HepG2 (cell line): ENCODE measurements around the gene KRT4. TPM values are rescaled to one million over a fixed set of nuclear protein-coding genes. Genes with fewer than 3 reads are reported as not detected.

Source experiments
- ATAC-seq: fragments of 200-7000 bp; cut with Tn5 transposase; 3 replicates; pipeline ENCODE4 v1.9.1; 2020; ENCODE audit warnings: mild to moderate bottlenecking, moderate library complexity
- BruUV-seq: library from RNA; stranded (reverse); fragments of 400-500 nt; replicated peaks from 2 replicates; lab custom pipeline; 2021; lab: Mats Ljungman, UMichigan
- CTCF ChIA-PET: fragments of 300-600 bp; formaldehyde crosslinking; extraction: SDS; loops from one replicate; lab custom pipeline; 2021; ENCODE audit warnings: low total read pairs, inconsistent platforms, low intra/inter-chr PET ratio; lab: Yijun Ruan, JAX
- POLR2A ChIA-PET: fragments of 350-600 bp; sonication (Branson Sonifier 250); formaldehyde crosslinking; loops from one replicate; lab custom pipeline; 2020; ENCODE audit warnings: antibody characterized with exemption, inconsistent platforms; lab: Yijun Ruan, JAX
- DNase-seq: peaks from one replicate; pipeline ENCODE4 v3.0.0-alpha.2; 2015; ENCODE audit warnings: low spot score
- FAIRE-seq: peaks from 3 replicates; lab custom pipeline; 2011; peaks lifted over from hg19 to GRCh38; lab: Jason Lieb, UNC
- H2AFZ ChIP-seq: one replicate; pipeline ENCODE4 v1.6.1; 2011; ENCODE audit warnings: low read length, inconsistent platforms
- H3K27ac ChIP-seq: fragments of 300-600 bp; 3 replicates; pipeline ENCODE4 v1.8.0; 2011; ENCODE audit warnings: mixed run types, mild to moderate bottlenecking, mixed read lengths, low read length, inconsistent platforms; ENCODE audit not compliant: insufficient read depth; ENCODE audit errors: extremely low read length
- H3K27me3 ChIP-seq, 2 experiments: fragments of 200-600 bp in 1 of 2; 2 replicates in 1 of 2; 3 replicates in 1 of 2; pipeline versions ENCODE4 v1.6.0 to v1.8.0; 2011; ENCODE audit warnings: low read length in 2 of 2, mild to moderate bottlenecking in 2 of 2, moderate library complexity in 2 of 2, inconsistent platforms in 1 of 2; ENCODE audit not compliant: insufficient read depth in 2 of 2, control insufficient read depth in 1 of 2
- H3K36me3 ChIP-seq, 2 experiments: fragments of 200-600 bp in 1 of 2; replicated peaks in 1 of 2; 2 replicates in 1 of 2; 3 replicates in 1 of 2; pipeline versions ENCODE4 v1.5.1 to v1.8.0; 2011; ENCODE audit warnings: low read length in 2 of 2, inconsistent platforms in 1 of 2; ENCODE audit not compliant: insufficient read depth in 2 of 2, control insufficient read depth in 1 of 2
- H3K4me1 ChIP-seq: 2 replicates; pipeline ENCODE4 v1.5.1; 2012; ENCODE audit warnings: low read length, inconsistent platforms; ENCODE audit not compliant: insufficient read depth
- H3K4me2 ChIP-seq: 2 replicates; pipeline ENCODE4 v1.6.0; 2011; ENCODE audit warnings: low read depth, low read length, inconsistent platforms
- H3K4me3 ChIP-seq, 3 experiments: fragments of 200-600 bp in 1 of 3; sonication (generic), shearing (Covaris generic) in 1 of 3; replicated peaks in 1 of 3; 2 replicates each; pipeline ENCODE4 v1.5.1; 2011 to 2016; ENCODE audit warnings: low read length in 3 of 3, inconsistent platforms in 2 of 3, low read depth in 2 of 3, mild to moderate bottlenecking in 2 of 3, control low read depth in 1 of 3, mixed read lengths in 1 of 3; ENCODE audit not compliant: insufficient read depth in 1 of 3
- H3K79me2 ChIP-seq: one replicate; pipeline ENCODE4 v1.6.1; 2011; ENCODE audit warnings: low read length, inconsistent platforms; ENCODE audit not compliant: insufficient read depth
- H3K9ac ChIP-seq: 2 replicates; pipeline ENCODE4 v1.6.0; 2011; ENCODE audit warnings: mild to moderate bottlenecking, low read depth, low read length, inconsistent platforms; ENCODE audit not compliant: insufficient read depth
- H3K9me3 ChIP-seq: 2 replicates; pipeline ENCODE4 v1.5.1; 2012; ENCODE audit warnings: mild to moderate bottlenecking, low read length
- H4K20me1 ChIP-seq: 2 replicates; pipeline ENCODE4 v1.6.0; 2011; ENCODE audit warnings: inconsistent platforms, mild to moderate bottlenecking, low read length, moderate library complexity; ENCODE audit not compliant: insufficient read depth
- CEBPB ChIP-seq: IDR thresholded peaks from 2 replicates; pipeline ENCODE4 v1.6.1; 2011; ENCODE audit warnings: low read depth, low read length, improper control_type of control experiment, borderline replicate concordance
- CENPT ChIP-seq: sonication (generic); formaldehyde crosslinking; IDR thresholded peaks from 2 replicates; pipeline ENCODE4 v1.8.0; 2022; ENCODE audit warnings: low read depth, mild to moderate bottlenecking, moderate library complexity, missing genetic modification reagents
- JARID2 ChIP-seq: sonication (generic); formaldehyde crosslinking; IDR thresholded peaks from 2 replicates; pipeline ENCODE4 v1.8.1; 2023; ENCODE audit warnings: missing genetic modification reagents, inconsistent platforms; ENCODE audit not compliant: insufficient replicate concordance
- MATR3 ChIP-seq: sonication (generic); formaldehyde crosslinking; IDR thresholded peaks from 2 replicates; pipeline ENCODE4 v1.4.0; 2020; ENCODE audit warnings: missing genetic modification reagents
- MZF1 ChIP-seq: sonication (generic); formaldehyde crosslinking; IDR thresholded peaks from 2 replicates; pipeline ENCODE4 v1.8.1; 2023; ENCODE audit warnings: mild to moderate bottlenecking, missing genetic modification reagents, borderline replicate concordance
- PHB2 ChIP-seq: fragments of 450-650 bp; IDR thresholded peaks from 2 replicates; pipeline ENCODE4 v1.6.1; 2018; ENCODE audit not compliant: partially characterized antibody
- ZNF33A ChIP-seq: sonication (generic); formaldehyde crosslinking; IDR thresholded peaks from 2 replicates; pipeline ENCODE4 v1.5.1; 2020; ENCODE audit warnings: missing genetic modification reagents, mild to moderate bottlenecking, moderate library complexity, borderline replicate concordance
- ZNF558 ChIP-seq: sonication (generic); formaldehyde crosslinking; IDR thresholded peaks from 2 replicates; pipeline ENCODE4 v1.9.0; 2022; ENCODE audit warnings: mild to moderate bottlenecking, missing genetic modification reagents, borderline replicate concordance
- ZNF720 ChIP-seq: sonication (generic); formaldehyde crosslinking; IDR thresholded peaks from 2 replicates; pipeline ENCODE4 v1.4.0; 2020; ENCODE audit warnings: missing genetic modification reagents
- WGBS: methylation state at CpG from one replicate; pipeline ENCODE4 v1.1.6; 2017; ENCODE audit warnings: low lambda C conversion rate; 5-methylcytosine and 5-hydroxymethylcytosine counted together
- in situ Hi-C: cut with HindIII; loops from 2 replicates; pipeline ENCODE4 v1.10.0; 2017; ENCODE audit warnings: low pct_unique_long_range_greater_than_20kb; ENCODE audit not compliant: extremely low pct_ligation_motif_present
- intact Hi-C: fragments of 100-400 bp; cut with micrococcal nuclease; formaldehyde crosslinking; loops from one replicate; pipeline ENCODE4 v1.10.0; 2022; ENCODE audit not compliant: unreplicated experiment
- polyA plus RNA-seq, 8 experiments: library from polyadenylated mRNA; depleted of rRNA in 3 of 8; stranded (reverse) in 7 of 8; unstranded in 1 of 8; fragments of >200 nt; fragmentation: Illumina TruSeq in 4 of 8; extraction: Trizol in 4 of 8; gene quantifications; 2 replicates each; pipeline versions ENCODE4 v1.2.1 to v1.2.3, GENCODE V29; 2011 to 2016; ENCODE audit warnings: low read depth in 4 of 8, missing spikeins in 1 of 8, mixed read lengths in 1 of 8; ENCODE audit not compliant: insufficient read depth in 1 of 8
- total RNA-seq, 5 experiments: library from RNA; depleted of rRNA; stranded (reverse); fragments of >200 nt; fragmentation: Illumina TruSeq; extraction: Trizol; gene quantifications; 2 replicates each; pipeline ENCODE4 v1.2.3, GENCODE V29; 2016; ENCODE audit warnings: low read depth in 1 of 5
- TF ChIP-seq, protein P1 (sequence below): sonication (generic); formaldehyde crosslinking; IDR thresholded peaks from 2 replicates; pipeline ENCODE4 v1.5.0; 2020; ENCODE audit warnings: mild to moderate bottlenecking, missing genetic modification reagents, borderline replicate concordance

Gene KRT4
- total and polyA plus RNA-seq, 2 of the 13 experiments (the other 11 are each of a cell fraction or from before 2014, with no cell fraction given), result not detected

DNA sequence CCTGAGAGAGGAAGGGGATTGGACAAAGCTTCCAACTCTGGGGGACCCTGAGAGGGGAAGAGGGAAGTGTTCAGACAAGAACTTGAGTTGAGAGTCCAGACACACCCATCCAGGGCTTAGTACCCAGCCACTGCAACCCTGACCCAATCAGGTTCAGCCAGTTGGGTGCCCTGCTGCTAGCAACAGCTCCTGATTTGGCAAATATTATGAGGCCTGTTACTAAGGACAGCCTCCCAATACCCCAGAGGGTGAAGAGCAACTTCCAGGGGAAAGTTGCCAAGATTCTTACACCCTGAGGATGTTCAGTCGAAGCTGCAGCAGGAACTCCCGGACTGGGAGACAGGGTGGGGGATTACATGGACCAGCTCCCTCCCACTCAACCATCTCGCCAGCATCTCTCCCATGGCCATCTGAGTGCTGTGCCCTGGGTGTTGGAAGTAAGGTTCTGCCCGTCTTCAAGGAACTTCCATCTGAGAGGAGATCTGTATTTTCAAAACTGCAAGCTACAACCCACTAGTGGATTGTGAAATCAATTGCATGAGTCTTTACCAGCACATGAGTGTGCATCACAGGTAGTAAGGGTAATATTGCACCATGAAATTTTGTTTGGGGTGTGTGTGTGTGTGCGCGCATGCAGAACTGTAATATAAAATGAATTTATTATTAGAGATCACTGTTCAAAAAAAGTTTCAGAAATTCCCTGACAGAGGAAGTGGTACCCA, 46.3 kb upstream of the KRT4 start:
- Histone ChIP-seq H3K9ac (no peak overlapping the region), H3K4me2 (no peak overlapping the region), H3K4me3 (no peak overlapping the region), H3K36me3 (no peaks in the 10 kb centered on the region), H4K20me1 (no peaks in the 10 kb centered on the region), H2AFZ (no peak overlapping the region), H3K27me3 (no peaks in the 10 kb centered on the region), H3K79me2 (no peaks in the 10 kb centered on the region), H3K27ac (no peak overlapping the region), H3K9me3 (no peaks in the 10 kb centered on the region), H3K4me1 (no peaks in the 10 kb centered on the region)
- DNase-seq (no peak), ATAC-seq (no peak; the same call in 2 of the 3 replicates), FAIRE-seq (no peak)
- 47% methylated on average over 4 of the region's 6 CpGs for WGBS
- in situ Hi-C loops, result loop anchor here (10.0 kb wide), 1 partner anchor 145 kb away; no protein-coding TSS in a partner anchor
- POLR2A ChIA-PET, result no interaction called here
- TF ChIP-seq PHB2 (no peak), CEBPB (0 out of 2 replicates have a peak, but pooled peaks have one; percentile 13)
- CTCF ChIA-PET, result no interaction called here
- no TSS peak for BruUV-seq
- intact Hi-C loops, result no loop called here

DNA sequence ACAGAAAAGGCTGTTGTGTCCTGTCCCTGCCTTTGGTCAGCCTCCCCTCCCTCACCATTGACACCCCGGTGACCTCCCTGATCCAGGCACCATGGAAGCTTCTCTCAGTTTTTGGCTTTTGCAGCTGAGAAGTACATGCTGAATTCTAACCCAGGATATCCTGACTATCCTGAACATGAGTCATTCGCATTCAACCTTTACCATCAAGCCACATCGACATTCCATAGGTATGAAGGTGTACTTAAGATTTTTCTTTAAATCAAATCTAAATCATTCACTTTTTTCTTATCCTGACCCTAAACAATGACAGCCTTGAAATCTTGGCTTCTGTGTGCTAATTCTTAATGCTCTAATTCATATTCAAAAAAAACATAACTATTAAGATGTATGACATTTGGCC, 43.6 kb upstream of the KRT4 start:
- Histone ChIP-seq H2AFZ (no peak overlapping the region), H4K20me1 (no peaks in the 10 kb centered on the region), H3K4me2 (no peak overlapping the region), H3K4me1 (no peaks in the 10 kb centered on the region), H3K27ac (no peak overlapping the region), H3K36me3 (no peaks in the 10 kb centered on the region), H3K9me3 (no peaks in the 10 kb centered on the region), H3K4me3 (no peak overlapping the region), H3K27me3 (no peaks in the 10 kb centered on the region)
- intact Hi-C loops (no loop called here), in situ Hi-C loops (no loop called here)
- FAIRE-seq (no peak), ATAC-seq (no peak), DNase-seq (no peak)
- WGBS, result 26% methylated on average over 3 of the region's 3 CpGs
- BruUV-seq, result no TSS peak
- ChIA-PET CTCF (no interaction called here), POLR2A (no interaction called here)
- TF ChIP-seq, protein P1, sequence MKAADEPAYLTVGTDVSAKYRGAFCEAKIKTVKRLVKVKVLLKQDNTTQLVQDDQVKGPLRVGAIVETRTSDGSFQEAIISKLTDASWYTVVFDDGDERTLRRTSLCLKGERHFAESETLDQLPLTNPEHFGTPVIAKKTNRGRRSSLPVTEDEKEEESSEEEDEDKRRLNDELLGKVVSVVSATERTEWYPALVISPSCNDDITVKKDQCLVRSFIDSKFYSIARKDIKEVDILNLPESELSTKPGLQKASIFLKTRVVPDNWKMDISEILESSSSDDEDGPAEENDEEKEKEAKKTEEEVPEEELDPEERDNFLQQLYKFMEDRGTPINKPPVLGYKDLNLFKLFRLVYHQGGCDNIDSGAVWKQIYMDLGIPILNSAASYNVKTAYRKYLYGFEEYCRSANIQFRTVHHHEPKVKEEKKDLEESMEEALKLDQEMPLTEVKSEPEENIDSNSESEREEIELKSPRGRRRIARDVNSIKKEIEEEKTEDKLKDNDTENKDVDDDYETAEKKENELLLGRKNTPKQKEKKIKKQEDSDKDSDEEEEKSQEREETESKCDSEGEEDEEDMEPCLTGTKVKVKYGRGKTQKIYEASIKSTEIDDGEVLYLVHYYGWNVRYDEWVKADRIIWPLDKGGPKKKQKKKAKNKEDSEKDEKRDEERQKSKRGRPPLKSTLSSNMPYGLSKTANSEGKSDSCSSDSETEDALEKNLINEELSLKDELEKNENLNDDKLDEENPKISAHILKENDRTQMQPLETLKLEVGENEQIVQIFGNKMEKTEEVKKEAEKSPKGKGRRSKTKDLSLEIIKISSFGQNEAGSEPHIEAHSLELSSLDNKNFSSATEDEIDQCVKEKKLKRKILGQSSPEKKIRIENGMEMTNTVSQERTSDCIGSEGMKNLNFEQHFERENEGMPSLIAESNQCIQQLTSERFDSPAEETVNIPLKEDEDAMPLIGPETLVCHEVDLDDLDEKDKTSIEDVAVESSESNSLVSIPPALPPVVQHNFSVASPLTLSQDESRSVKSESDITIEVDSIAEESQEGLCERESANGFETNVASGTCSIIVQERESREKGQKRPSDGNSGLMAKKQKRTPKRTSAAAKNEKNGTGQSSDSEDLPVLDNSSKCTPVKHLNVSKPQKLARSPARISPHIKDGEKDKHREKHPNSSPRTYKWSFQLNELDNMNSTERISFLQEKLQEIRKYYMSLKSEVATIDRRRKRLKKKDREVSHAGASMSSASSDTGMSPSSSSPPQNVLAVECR (CRISPR knock-in tag), result no peak
- TF ChIP-seq JARID2 (CRISPR knock-in tag) (no peak), ZNF558 (no peak), ZNF720 (CRISPR knock-in tag) (no peak), MZF1 (CRISPR knock-in tag) (no peak), ZNF33A (CRISPR knock-in tag) (no peak), CENPT (no peak), MATR3 (CRISPR knock-in tag) (no peak)
- TF ChIP-seq, all 625 proteins: peak for 0
- H3K9ac ChIP-seq, result no peak overlapping the region
- H3K79me2 ChIP-seq, result no peaks in the 10 kb centered on the region
